OCI-LY1 (cell line): Measurements from ENCODE around the gene KCNJ15.

Experiments
- EZH2 ChIP-seq: fragments of 200-600 bp; sonication (generic), shearing (Covaris generic); IDR thresholded peaks from 2 replicates; pipeline ENCODE4 v1.8.0; 2017; ENCODE audit warnings: borderline replicate concordance, mixed run types, mild to moderate bottlenecking, antibody characterized with exemption, low read length, moderate library complexity, mixed read lengths
- TF ChIP-seq, protein P1 (sequence below): fragments of 200-600 bp; sonication (generic), shearing (Covaris generic); IDR thresholded peaks from 2 replicates; pipeline ENCODE4 v1.5.1; 2017; ENCODE audit warnings: mild to moderate bottlenecking, antibody characterized with exemption, low read length, moderate library complexity, mixed read lengths

DNA sequence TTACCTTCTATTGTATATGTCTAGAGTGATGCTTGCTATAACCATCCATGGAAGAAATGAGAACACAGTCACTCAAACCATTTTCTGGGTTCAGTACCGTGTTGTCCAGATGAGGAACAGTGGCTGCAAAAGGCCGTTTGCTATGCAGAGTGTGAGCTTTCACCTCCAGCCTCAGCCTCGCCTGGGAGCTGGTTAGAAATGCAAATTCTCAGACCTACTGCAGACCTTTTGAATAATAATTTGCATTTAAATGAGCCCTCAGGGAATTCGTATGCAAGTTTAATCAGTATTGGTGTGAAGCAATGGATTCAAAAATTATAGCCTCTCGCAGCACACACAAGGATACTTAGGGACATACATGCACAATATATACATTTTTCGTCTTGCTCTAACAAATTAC is 24.1 kb downstream of the KCNJ15 start:
- TF ChIP-seq, protein P1, sequence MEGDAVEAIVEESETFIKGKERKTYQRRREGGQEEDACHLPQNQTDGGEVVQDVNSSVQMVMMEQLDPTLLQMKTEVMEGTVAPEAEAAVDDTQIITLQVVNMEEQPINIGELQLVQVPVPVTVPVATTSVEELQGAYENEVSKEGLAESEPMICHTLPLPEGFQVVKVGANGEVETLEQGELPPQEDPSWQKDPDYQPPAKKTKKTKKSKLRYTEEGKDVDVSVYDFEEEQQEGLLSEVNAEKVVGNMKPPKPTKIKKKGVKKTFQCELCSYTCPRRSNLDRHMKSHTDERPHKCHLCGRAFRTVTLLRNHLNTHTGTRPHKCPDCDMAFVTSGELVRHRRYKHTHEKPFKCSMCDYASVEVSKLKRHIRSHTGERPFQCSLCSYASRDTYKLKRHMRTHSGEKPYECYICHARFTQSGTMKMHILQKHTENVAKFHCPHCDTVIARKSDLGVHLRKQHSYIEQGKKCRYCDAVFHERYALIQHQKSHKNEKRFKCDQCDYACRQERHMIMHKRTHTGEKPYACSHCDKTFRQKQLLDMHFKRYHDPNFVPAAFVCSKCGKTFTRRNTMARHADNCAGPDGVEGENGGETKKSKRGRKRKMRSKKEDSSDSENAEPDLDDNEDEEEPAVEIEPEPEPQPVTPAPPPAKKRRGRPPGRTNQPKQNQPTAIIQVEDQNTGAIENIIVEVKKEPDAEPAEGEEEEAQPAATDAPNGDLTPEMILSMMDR: no peak
- TF ChIP-seq EZH2: no peak
